SK-N-SH treated with all-trans-retinoic acid at 6 μM for 48 hours (cell line): ENCODE results near the gene TMEM270.

ENCODE experiments used
- ATAC-seq: fragments of 200-7000 bp; cut with Tn5 transposase; 3 replicates; pipeline ENCODE4 v1.9.1; 2020; ENCODE audit warnings: mild to moderate bottlenecking, moderate library complexity
- ARNTL ChIP-seq: fragments of 450-650 bp; formaldehyde crosslinking; IDR thresholded peaks from 2 replicates; pipeline ENCODE4 v1.5.0; 2020; ENCODE audit warnings: low read depth, mild to moderate bottlenecking, moderate library complexity, borderline replicate concordance
- BACH2 ChIP-seq: fragments of 250-450 bp; sonication (Bioruptor Pico); IDR thresholded peaks from 2 replicates; pipeline ENCODE4 v1.9.0; 2021; ENCODE audit warnings: mild to moderate bottlenecking, borderline replicate concordance
- CREB5 ChIP-seq: fragments of 250-450 bp; sonication (Bioruptor Pico); IDR thresholded peaks from 2 replicates; pipeline ENCODE4 v1.5.1; 2020; ENCODE audit warnings: low read depth, mild to moderate bottlenecking, moderate library complexity
- CSDC2 ChIP-seq: fragments of 250-450 bp; sonication (Bioruptor Pico); IDR thresholded peaks from 2 replicates; pipeline ENCODE4 v1.5.0; 2020; ENCODE audit warnings: mild to moderate bottlenecking, moderate library complexity
- CSRNP3 ChIP-seq: fragments of 250-450 bp; sonication (Bioruptor Pico); IDR thresholded peaks from 2 replicates; pipeline ENCODE4 v1.5.1; 2021; ENCODE audit warnings: mild to moderate bottlenecking, moderate library complexity
- ESRRG ChIP-seq: fragments of 250-450 bp; sonication (Bioruptor Pico); IDR thresholded peaks from 2 replicates; pipeline ENCODE4 v1.6.1; 2021; ENCODE audit warnings: mild to moderate bottlenecking
- PATZ1 ChIP-seq: fragments of 250-450 bp; sonication (Bioruptor Pico); IDR thresholded peaks from 2 replicates; pipeline ENCODE4 v1.8.0; 2020; ENCODE audit warnings: mild to moderate bottlenecking, moderate library complexity, borderline replicate concordance
- POU6F1 ChIP-seq: fragments of 250-450 bp; sonication (Bioruptor Pico); IDR thresholded peaks from 2 replicates; pipeline ENCODE4 v1.8.0; 2021; ENCODE audit warnings: low read depth, mild to moderate bottlenecking, moderate library complexity, borderline replicate concordance
- PPARA ChIP-seq: fragments of 250-450 bp; sonication (Bioruptor Pico); IDR thresholded peaks from 2 replicates; pipeline ENCODE4 v1.5.0; 2020; ENCODE audit warnings: mild to moderate bottlenecking, borderline replicate concordance
- RARB ChIP-seq: fragments of 250-450 bp; sonication (Bioruptor Pico); IDR thresholded peaks from 2 replicates; pipeline ENCODE4 v1.8.0; 2021; ENCODE audit warnings: mild to moderate bottlenecking, moderate library complexity
- SNAI2 ChIP-seq: fragments of 250-450 bp; sonication (Bioruptor Pico); IDR thresholded peaks from 2 replicates; pipeline ENCODE4 v1.5.0; 2020; ENCODE audit warnings: mild to moderate bottlenecking, moderate library complexity
- TCF4 ChIP-seq: fragments of 250-450 bp; sonication (Bioruptor Pico); IDR thresholded peaks from 2 replicates; pipeline ENCODE4 v1.8.0; 2021; ENCODE audit warnings: mild to moderate bottlenecking, moderate library complexity, borderline replicate concordance
- TOX ChIP-seq: fragments of 250-450 bp; sonication (Bioruptor Pico); IDR thresholded peaks from 2 replicates; pipeline ENCODE4 v1.8.0; 2021; ENCODE audit warnings: mild to moderate bottlenecking, moderate library complexity, borderline replicate concordance
- TSHZ2 ChIP-seq: fragments of 250-450 bp; sonication (Bioruptor Pico); IDR thresholded peaks from 2 replicates; pipeline ENCODE4 v1.5.0; 2020; ENCODE audit warnings: mild to moderate bottlenecking, moderate library complexity
- ZC3H10 ChIP-seq: fragments of 250-450 bp; sonication (Bioruptor Pico); IDR thresholded peaks from 2 replicates; pipeline ENCODE4 v1.5.1; 2021; ENCODE audit warnings: mild to moderate bottlenecking, moderate library complexity
- ZFP3 ChIP-seq: fragments of 250-450 bp; sonication (Bioruptor Pico); IDR thresholded peaks from 2 replicates; pipeline ENCODE4 v1.5.0; 2020; ENCODE audit warnings: mild to moderate bottlenecking, moderate library complexity
- ZFP30 ChIP-seq: fragments of 450-650 bp; formaldehyde crosslinking; IDR thresholded peaks from 2 replicates; pipeline ENCODE4 v1.5.0; 2022; ENCODE audit warnings: mild to moderate bottlenecking, moderate library complexity
- ZNF565 ChIP-seq: fragments of 450-650 bp; formaldehyde crosslinking; conservative IDR thresholded peaks from 2 replicates; pipeline ENCODE4 v1.5.0; 2020; ENCODE audit warnings: low read depth, mild to moderate bottlenecking, moderate library complexity
- ZNF70 ChIP-seq: fragments of 450-650 bp; formaldehyde crosslinking; IDR thresholded peaks from 2 replicates; pipeline ENCODE4 v1.5.0; 2020; ENCODE audit warnings: mild to moderate bottlenecking, moderate library complexity
- ZNF8 ChIP-seq: fragments of 450-650 bp; formaldehyde crosslinking; IDR thresholded peaks from 2 replicates; pipeline ENCODE4 v1.5.0; 2020; ENCODE audit warnings: mild to moderate bottlenecking, moderate library complexity

Gene TMEM270

GRCh38 chr7:73876361-73876760 lies 15.4 kb downstream of the TMEM270 start:
- TF ChIP-seq ZNF8 (CRISPR knock-in tag) (no peak), ZNF70 (CRISPR knock-in tag) (no peak), ZFP3 (no peak), TOX (no peak), CREB5 (CRISPR knock-in tag) (no peak), ESRRG (CRISPR knock-in tag) (no peak), ZNF565 (CRISPR knock-in tag) (no peak), RARB (CRISPR knock-in tag) (no peak), ARNTL (CRISPR knock-in tag) (no peak), TSHZ2 (CRISPR knock-in tag) (no peak), ZFP30 (no peak), CSRNP3 (no peak), TCF4 (CRISPR knock-in tag) (no peak), SNAI2 (no peak), BACH2 (no peak), PATZ1 (CRISPR knock-in tag) (no peak), ZC3H10 (CRISPR knock-in tag) (no peak), PPARA (CRISPR knock-in tag) (no peak), POU6F1 (no peak)
- ATAC-seq = no peak

- TF ChIP-seq CREB5 (CRISPR knock-in tag) (no peak), TCF4 (CRISPR knock-in tag) (no peak), CSDC2 (CRISPR knock-in tag) (no peak), CSRNP3 (no peak), POU6F1 (no peak), ZC3H10 (CRISPR knock-in tag) (no peak)
- no peak for ATAC-seq
Observed at GRCh38 chr7:73876973-73877372, 16.0 kb downstream of the TMEM270 start.
